T-helper 1 cell (primary cell): ENCODE results near the gene AK3.

Source experiments
- DNase-seq, 5 donors: peaks; one replicate each; pipeline ENCODE4 v3.0.0-alpha.2; 2012 to 2020

Gene AK3

DNA sequence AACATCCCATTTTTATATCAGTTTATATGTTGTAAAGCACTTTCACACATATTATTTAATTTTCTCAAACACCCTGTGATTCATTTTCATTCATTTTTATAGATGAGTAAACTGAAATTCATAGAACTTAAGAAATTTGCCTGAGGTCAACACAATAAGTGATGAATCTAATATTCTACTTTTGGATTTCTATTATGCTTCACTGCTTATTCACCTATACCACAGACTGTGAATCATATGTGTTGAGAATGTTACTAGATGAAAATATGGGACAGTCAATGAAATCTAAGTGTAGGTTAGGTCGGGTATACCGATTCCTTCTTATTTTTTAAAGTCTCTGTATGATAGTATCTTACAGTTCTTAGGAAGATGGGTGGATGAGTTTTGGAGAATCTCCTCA is 36.9 kb downstream of the AK3 start:
- DNase-seq, result no peak

DNA sequence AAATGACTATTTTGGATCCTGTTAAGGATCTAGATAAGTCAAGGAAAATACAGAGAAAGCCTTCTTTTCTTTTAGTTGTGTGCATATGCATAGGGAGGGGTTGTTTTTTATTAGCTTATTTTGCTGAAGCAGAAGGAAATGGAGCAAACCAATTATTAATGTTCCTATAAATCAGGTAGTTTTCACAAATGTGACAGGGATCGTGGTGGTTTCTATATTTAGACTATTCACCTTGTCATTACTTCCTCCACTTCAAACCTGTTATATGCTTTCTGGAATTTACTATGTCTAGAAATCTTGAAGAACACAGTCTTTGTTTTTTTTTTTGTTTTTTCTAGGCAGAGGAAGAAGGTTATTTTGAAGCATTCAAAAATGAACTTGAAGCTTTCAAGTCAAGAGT is 39.5 kb downstream of the AK3 start:
- no peak for DNase-seq

DNA sequence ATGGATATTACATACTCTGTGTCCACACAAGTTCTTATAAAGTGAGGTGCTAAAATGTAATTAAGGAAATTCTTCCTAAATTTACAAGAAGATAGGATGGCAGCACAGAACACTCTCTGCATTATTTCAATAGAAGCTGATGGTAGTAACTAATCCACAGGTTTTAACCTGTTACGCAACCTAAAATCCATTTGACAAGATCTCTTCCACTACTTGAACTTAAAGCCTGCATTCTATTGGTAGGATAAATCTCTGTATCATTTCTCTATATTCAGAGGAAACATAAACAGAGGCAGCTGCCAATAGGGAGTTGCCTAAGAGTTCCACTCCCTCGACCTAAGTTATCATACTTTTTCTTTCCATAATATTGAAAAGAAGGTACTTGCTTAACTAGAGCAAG is 40.1 kb downstream of the AK3 start:
- no peak for DNase-seq

DNA sequence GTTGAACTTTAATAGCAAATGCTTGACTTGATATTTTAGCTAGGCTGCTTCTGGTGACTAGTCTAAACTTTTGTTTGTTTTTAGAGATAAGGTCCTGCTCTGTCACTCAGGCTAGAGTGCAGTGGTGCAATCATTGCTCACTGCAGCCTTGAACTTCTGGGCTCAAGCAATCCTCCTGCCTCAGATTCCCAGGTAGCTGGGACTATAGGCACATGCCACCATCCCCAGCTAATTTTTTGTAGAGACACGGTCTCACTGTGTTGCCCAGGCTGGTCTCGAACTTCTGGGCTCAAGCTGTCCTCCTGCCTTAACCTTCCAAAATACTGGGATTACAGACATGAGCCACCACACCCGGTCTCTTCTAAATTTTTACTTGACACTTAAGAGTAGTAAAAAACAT is 40.9 kb downstream of the AK3 start:
- no peak for DNase-seq

DNA sequence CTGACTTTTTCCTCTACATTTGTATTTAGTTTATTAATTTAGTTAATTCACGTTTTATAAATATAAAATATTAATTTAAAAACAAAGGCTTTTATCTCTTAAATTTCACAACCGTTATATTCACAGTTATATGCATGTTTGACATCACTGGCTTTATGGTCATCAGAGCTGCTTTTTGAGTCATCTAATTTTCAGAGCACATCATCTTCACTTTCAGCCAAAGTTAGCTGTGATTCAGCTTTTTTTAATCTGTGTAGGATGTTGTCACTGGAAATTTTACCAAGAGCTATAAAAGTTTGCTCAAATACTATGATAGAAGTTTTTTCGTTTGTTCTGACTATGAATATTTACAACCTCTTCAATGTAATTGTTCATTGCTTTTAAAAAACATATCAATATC is 49.2 kb downstream of the AK3 start:
- DNase-seq, result no peak

DNA sequence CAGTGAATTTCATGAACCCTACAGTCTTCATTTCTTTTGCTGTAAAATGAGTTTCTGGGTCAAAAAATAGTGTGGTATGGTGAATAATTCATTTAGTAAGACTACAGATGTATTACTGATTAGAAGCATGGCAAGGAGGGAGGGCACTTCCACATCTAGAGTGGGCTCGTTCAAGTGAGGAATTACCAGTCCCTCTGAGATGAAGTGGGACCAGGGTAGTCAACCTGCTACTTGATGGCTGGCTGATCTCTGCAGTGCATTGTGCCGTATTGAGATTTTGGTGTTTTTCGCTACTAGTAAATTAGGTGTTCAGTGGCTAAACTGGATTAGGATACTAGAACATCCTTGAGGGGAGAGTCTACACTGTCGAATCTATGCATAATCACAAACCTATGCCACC is 50.9 kb downstream of the AK3 start:
- no peak for DNase-seq

DNA sequence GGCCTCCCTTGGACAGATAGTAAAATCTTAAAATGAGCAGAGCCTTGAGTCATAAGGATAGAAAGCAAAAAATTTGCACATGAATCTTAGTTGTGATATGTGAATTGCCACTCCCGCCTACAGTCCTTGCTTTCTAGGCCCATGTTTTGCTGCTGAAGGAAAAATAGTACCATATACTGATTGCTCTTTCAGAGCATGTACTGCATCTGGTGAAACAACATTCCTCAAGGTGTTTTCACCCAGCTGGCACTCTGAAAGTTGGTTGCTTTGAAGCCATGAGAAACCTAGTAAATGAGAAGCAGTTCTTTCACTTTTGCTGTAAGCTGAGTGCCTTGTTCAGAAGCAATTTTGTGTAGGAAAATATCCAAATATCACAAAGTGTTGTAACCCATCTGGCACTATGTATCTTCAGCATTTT is 51.3 kb downstream of the AK3 start:
- DNase-seq, result peak in 1 of 5 donors; percentile 22

DNA sequence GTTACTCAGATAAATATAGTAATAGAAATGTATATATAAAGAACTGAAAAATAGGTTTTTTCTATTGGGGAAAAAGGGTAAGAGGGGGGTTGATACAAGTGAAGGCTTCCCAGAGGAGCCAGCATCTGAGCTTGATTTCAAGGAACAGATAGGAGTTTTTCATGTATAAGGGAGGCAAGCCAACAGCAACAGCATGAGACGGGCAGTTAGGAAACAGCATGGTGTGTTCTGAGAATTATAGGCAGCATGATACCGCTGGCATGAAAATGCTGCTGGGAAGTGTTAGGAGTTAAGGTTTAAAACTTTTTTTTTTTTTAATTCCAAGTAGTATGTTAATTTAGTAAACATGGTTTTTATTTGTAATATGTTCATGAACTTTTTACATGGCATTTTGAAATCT is 52.0 kb downstream of the AK3 start:
- DNase-seq, result no peak

DNA sequence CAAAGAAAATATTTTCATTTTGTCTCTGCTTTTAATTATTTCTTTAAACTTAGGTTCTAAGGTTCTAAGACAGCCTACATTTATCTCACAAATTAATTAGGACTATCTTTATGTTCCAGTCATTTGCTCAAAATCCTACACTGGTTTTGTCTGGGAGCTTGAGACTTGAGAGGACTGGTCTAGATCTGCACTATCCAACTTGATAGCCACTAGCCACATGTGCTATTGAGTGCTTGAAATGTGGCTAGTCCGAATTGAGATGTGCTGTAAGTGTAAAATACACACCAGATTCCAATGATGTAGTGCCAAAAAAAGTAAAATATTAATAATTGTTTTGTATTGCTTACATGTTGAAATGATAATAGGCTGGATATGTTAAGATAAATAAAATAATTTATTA is 54.4 kb downstream of the AK3 start:
- DNase-seq, result no peak

DNA sequence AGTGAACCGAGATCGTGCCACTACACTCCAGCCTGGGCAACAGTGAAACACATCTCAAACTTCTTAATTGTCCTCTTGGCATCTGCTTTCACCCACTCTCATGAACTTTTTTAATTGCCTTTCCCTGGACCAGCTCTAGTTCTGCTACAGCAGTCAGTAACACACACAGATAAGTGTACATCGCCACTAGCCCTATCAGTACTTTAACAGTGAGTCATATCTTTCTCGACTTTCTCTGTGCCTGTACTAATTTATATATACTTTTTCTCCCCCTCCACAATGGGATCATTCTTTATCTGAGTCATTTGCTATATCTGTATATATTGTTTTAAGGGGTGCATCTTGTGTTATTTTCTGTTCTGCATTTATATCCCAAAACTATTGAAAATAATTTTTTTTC is 54.9 kb downstream of the AK3 start:
- no peak for DNase-seq

DNA sequence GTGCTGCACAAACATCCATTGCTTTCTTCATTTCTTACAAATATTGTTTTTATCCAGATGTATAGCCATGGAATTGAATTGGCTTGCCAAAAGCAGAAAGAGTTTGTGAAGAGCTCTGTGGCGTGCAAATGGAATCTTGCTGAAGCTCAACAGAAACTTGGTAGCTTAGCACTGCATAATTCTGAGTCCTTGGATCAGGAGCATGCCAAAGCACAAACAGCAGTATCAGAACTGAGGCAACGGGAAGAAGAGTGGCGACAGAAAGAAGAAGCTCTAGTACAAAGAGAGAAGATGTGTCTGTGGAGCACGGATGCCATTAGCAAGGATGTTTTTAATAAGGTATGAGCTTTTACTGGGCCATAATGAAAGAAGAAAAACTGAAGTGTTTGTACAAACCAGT is 56.2 kb downstream of the AK3 start:
- no peak for DNase-seq

DNA sequence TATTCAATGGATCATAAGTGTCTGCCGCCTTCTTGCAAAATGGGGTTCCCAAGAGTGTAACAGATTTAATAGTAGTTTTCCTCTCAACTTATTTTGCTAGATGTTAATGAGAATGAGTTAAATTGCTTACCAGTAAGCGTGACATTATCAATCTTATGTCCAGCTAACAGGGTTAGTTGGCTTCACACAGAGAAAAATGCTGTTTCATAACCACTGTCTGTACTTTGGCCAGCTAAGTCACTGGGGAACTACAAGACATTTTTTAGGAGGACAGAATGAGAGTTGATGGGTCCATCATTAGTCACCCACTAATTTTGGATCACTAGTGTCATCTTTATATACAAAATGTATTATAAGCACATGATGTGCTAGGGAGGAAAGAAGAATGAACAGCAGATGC is 60.3 kb downstream of the AK3 start:
- DNase-seq, result no peak

DNA sequence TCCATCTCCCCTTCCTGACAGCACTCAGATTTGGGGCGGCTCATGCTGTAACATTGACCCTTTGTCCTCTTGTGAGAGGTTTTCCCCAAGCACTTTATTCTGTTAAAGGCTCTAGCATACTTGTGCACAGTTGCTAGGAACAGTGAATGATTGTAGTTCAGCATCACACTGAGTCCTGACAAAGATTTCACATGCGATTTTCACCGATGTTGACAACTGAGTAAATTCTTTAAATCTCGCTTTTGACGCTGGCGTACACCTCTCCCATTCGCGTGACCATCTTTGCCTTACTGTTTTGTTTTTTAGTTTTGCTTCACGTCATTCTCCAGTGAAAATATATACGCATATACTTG is 60.9 kb downstream of the AK3 start:
- DNase-seq, result no peak

DNA sequence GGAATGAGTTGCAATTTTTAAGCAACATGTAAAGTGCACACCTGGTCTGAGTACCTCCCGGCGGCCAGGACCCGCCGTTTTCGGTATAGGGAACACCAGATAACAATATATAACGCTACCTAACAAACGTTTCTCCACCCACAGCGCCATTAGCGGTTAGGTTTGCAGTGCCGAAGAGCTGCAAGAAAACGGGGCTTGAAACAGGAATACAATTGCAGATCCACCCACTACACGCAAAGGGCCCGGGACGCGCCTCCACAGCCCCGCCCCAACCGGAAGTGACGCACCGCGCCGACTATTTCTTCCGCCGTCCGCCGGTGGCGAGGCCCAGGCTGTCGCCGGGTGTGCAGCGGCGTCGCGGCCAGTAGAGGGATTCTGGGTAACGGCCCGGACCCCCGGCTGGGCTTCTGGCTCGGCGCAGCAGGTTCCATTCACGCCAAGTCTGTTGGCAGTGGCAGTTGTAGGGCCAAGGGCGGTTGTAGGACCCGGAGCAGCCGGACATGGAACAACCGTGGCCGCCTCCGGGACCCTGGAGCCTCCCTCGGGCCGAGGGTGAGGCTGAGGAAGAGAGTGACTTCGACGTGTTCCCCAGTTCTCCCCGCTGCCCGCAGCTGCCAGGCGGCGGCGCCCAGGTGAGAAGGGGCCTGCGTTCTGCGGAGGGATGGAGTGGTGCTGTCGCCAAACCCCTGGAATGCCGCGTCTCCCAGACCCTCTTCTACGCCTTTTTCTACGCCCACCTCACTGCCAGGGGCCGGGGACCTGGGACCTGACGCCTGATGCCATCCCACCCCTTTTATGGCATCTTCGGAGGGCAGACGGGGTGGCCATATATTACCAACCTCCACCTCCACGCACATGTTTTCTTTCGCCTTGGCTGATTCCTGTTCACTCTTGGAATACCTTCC is 61.5 kb downstream of the AK3 start, which contains the start of gene CDC37L1:
Gene CDC37L1 (plus strand): TSS at position 302 of the 905 bp plus-strand sequence. CDS start 199 bp downstream, at position 501.
- DNase-seq, result peak; percentile 95 to 99 (median 98)

DNA sequence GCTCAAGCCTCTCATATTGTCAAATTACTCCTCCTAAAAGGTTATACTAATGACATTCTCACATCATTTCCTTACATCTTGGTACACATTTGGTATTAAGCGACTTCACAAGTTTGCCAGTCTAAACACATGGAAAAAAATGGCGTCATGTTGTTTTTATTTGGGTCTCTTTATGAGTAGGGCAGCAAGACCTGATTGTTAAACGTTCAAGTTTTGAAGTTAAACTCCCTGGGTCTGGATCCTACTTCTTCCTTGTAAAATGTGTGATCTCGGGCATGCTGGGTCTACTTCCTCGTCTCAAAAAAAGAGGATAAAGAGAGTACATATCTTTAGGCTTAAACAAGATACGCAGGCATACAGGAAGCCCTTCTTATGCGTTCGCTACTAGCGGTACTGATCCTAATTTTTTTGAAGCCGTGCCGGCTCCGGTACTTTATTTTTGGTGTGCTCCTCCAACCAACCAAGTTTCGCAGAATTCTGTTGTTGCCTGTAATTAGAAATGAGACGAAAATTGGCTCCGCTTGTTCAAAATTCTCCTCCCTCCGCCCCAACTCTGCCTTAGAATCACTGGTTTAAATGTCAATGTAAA is 62.2 kb downstream of the AK3 start:
- peak in 3 of 5 donors; percentile 17 to 54 (median 25) for DNase-seq

DNA sequence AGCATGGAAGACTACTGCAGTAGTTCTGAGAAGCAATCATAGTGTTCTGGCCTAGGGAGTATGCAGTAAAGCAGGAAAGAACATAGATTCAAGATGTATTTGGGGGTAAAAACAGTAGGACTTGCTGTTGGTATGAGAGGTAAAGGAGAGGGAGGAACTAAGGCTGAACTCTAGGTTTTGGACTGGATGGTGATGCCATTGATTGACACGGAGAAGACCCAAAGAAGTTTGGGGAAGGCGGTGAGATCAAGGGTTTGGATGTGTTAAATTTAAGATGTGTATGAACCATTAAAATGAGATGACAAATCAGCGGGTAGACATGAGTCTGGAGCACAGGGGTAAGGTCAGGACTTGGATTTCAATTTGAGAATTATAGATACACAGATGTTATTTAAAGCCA is 63.6 kb downstream of the AK3 start:
- DNase-seq, result no peak

DNA sequence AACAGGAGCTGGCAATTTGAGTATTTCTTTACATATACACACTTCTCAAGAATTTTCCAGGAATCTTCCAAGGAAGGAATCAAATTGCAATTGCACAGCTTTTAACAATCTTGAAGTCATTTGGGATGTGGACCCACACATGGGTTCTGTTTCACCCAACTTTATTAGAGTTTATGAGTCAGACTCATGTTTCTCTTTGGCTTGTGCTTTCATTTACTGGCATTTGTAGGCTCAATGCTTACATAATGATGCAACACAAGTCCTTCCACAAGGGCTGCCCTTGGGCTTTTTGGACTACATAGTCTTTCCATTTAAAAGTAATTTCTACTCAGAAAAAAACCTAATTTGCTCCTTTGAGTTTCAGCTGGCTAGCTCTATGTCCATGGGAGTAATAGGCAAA is 66.2 kb downstream of the AK3 start:
- DNase-seq, result no peak

DNA sequence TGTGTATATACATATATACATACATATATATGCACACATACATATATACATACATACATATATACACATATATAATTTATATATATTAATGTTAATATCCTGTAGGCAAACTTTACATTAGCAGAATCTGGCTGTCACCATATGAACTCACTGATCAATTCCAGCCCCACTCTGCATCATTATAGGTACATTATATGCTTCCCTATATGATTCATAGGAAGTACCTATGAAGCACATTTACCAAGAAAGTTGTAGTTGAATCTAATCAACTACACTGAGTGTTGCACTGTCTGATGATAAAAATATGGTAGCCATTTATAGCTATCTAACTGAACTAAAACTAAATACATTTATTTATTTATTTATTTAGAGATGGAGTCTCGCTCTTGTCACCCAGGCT is 69.3 kb downstream of the AK3 start:
- DNase-seq, result no peak

DNA sequence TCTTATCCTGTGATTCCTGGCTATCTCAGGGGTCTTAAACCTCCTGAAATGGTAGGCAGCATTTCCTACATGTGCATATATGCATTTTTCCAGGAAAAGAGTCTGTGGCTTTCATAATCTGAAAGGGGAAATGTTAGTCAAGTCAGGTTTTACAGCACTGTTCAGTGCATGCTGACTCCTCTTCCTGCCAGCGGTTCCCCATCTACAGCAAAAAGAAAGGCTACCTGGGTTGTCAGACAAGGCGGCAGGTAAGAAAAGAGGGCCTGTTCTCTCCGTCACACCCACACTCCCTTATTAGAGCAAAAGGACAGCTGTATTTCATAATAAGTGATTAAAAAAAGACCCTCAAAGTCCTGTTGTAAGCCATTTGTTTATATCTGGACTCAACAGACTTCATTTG is 70.4 kb downstream of the AK3 start:
- DNase-seq, result no peak

DNA sequence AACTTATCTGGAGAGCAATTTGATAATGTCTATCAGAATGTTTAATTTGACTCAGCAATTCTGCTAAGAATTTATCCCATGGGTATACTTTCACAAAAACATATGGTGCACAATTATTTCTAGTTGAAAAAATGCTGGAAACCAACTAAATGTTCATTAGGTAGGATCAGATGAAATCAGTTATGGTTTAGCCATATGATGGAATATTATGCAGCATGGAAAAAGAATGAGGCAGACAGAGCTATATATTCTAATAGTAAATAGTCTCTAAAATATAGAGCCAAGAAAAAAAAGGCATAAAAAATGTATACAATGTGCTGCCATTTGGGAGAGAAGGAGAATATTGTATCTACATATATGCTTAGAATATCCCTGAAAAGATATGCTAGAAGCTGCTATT is 71.1 kb downstream of the AK3 start:
- DNase-seq, result no peak

DNA sequence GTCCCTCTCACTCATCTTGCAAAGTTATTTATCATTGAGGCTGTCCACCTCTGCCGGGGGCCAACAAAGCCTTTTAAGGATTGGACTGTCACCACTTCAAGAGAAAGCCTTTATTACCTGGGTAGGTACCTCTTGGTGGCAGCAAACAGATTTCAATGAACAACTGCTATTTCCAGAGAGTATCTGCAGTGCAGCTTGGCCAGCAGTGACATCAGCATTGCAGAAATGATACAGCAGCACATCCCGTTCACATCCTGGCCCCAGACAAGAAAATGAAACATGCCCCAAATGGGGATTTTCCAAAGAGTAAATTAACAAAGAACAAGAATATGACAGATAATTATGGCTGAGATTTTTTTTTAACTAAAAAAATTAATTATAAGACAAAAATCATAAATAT is 72.4 kb downstream of the AK3 start:
- no peak for DNase-seq

DNA sequence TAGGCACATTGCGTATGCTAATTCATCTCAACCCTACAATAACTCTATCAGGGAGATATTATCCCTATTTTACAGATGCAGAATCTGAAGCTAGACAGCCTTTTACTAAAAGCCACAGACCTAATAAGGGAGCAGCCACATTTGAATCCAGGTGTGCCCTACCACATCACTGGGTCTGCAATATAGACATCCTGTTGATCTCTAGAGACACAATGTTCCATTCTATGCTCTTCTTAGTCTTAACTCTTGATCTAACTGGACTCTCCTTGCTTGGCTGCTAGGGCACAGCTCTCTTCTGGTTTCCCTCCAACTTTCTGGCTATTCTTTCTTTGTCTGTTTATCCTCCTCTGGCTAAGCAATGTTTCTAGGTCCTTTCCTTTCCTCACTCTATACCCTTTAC is 73.3 kb downstream of the AK3 start:
- peak in 1 of 5 donors; percentile 12 for DNase-seq

DNA sequence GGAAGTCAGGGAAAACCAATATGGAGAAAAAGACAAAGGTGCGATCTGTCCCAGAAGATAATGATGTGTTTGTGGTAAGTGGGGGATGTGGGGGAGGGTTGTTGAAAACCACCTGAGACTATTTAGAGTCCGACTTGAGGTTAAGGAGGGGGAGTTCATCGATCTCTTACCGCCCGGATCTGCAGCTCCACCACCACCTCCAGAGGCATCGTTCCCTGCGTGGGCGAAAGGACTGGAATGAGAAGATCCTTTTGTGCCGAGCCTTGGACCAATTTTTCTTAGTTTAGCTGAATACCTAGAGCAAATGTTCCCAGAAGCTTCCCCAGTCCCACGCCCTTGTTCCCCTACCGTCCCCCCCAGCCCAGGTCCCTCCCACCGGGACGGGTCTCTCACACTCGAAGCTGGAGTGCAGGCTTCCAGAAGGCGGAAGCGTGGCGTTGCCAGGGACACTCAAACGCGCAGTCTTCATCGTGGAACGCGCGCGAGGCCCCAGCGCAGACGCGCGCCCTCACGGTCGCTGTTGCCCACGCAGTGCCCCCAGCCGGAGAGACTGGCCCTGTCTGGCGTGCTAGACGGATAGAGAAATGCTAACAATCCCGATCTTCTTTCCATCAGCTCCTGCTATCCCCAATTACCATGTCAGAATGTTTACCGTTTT is 74.8 kb downstream of the AK3 start, which contains the start of gene SPATA6L:
Gene SPATA6L (minus strand): TSS at position 439 of the 658 bp plus-strand sequence. CDS start 230 bp downstream, at position 209.
- DNase-seq, result peak; percentile 6 to 35 (median 32)

DNA sequence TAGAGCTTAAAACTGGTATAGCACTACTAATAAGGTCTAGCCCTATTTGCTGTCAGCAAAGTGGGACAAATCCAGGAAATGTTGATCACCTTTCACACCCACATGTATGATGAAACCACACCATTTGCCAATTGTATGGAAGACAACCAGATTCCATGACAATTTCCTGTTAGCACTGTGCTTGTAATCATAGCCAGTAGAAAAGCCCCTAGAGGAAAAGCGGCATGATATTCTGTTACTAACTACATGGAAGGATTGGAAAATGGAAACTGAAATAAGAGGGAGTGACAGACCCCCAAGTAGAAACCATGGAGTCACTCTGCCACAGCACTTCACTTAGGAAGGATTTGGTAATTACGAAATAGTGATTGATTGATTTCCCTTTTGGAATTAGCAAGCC is 75.6 kb downstream of the AK3 start:
- DNase-seq, result no peak
